22Rv1 (cell line): ENCODE measurements around the gene B4GALT5.
A peak's percentile ranks its signal among the peaks of the same experiment; 100 is the strongest.

Experiments used
- ZFX ChIP-seq: fragments of 450-650 bp; IDR thresholded peaks from 2 replicates; pipeline ENCODE4 v1.6.1; 2017; ENCODE audit warnings: antibody characterized with exemption, borderline replicate concordance
- TF ChIP-seq, protein P1 (sequence below): fragments of 450-650 bp; IDR thresholded peaks from 2 replicates; pipeline ENCODE4 v1.5.1; 2017; ENCODE audit warnings: mild to moderate bottlenecking

DNA sequence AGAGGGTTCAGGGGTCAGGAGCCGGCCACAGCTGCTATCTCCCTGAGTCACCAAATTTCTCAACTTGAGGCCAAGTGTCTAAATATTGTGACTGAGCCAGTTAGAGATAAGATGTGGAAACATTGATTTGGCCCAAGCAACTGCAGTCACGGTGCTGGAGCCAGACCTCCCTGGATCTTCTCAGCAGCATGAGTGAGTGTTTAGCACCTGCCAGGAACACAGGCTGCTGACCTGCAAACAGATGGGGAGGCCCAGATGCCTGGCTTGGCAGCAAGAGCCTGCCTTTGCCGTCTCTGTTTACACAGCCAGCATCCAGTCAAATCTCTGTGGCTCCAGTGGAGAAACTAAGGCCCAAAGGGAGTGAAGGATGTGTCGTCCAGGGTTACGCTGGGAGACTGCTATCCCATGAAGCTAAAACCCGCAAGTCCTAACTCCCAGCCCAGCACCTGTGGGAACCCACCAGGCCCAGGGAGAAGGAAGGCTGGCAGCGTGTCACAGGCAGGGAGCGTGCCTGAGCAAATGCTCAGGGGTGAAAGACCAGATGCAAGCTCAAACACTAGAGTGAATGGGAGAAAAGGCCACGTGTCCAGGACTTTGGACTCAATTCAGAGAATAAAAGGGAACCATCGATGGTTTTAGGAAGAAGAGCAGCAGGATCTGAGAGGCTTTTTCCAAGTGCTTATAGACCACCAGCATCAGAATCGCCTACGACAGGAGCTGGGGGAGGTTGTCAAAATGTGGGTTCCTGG lies 129.8 kb downstream of the B4GALT5 start:
- TF ChIP-seq, protein P1, sequence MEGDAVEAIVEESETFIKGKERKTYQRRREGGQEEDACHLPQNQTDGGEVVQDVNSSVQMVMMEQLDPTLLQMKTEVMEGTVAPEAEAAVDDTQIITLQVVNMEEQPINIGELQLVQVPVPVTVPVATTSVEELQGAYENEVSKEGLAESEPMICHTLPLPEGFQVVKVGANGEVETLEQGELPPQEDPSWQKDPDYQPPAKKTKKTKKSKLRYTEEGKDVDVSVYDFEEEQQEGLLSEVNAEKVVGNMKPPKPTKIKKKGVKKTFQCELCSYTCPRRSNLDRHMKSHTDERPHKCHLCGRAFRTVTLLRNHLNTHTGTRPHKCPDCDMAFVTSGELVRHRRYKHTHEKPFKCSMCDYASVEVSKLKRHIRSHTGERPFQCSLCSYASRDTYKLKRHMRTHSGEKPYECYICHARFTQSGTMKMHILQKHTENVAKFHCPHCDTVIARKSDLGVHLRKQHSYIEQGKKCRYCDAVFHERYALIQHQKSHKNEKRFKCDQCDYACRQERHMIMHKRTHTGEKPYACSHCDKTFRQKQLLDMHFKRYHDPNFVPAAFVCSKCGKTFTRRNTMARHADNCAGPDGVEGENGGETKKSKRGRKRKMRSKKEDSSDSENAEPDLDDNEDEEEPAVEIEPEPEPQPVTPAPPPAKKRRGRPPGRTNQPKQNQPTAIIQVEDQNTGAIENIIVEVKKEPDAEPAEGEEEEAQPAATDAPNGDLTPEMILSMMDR = peak; percentile 24
- TF ChIP-seq ZFX = no peak
